Measurements from ENCODE around the gene SLC25A33.
"Not testable (repeated sequence)": the region's sequence is repeated elsewhere in the genome, so short reads cannot be mapped to it uniquely, and the experiment has no call there.

The SLC25A33 gene

GRCh38 chr1:9559673-9560072 is 20.4 kb downstream of the SLC25A33 start:
- Histone ChIP-seq H3K27ac (ENCODE audit: low read depth in 2 of 2, low read length in 2 of 2) (no peak overlapping the region), H3K36me3 (ENCODE audit: control insufficient read depth in 2 of 2, insufficient read depth in 2 of 2, low read length in 2 of 2) (peaks cover 10 to 21% of the 10 kb centered on the region in 2 donors), H3K4me3 (ENCODE audit: low read length in 2 of 2) (no peak overlapping the region), H3K27me3 (ENCODE audit: control insufficient read depth in 2 of 2, insufficient read depth in 2 of 2, low read length in 2 of 2) (no peaks in the 10 kb centered on the region), H3K9ac (ENCODE audit: low read depth in 1 of 2, low read length in 2 of 2) (no peak overlapping the region), H3K4me1 (ENCODE audit: control insufficient read depth in 2 of 2, insufficient read depth in 2 of 2, low read length in 2 of 2) (peaks cover 7 to 16% of the 10 kb centered on the region in 2 donors), H3K9me3 (ENCODE audit: control insufficient read depth in 2 of 2, low read length in 2 of 2) (no peaks in the 10 kb centered on the region)

- H3K27me3 ChIP-seq (ENCODE audit: control insufficient read depth in 2 of 2, insufficient read depth in 2 of 2, low read length in 2 of 2); H3K4me3 ChIP-seq (ENCODE audit: low read length in 2 of 2); H3K27ac ChIP-seq (ENCODE audit: low read depth in 2 of 2, low read length in 2 of 2); H3K9ac ChIP-seq (ENCODE audit: low read depth in 1 of 2, low read length in 2 of 2); H3K9me3 ChIP-seq (ENCODE audit: control insufficient read depth in 2 of 2, low read length in 2 of 2): not testable (repeated sequence)
- H3K4me1 ChIP-seq (ENCODE audit: control insufficient read depth in 2 of 2, insufficient read depth in 2 of 2, low read length in 2 of 2), result peaks cover 7 to 16% of the 10 kb centered on the region in 2 donors
- H3K36me3 ChIP-seq (ENCODE audit: control insufficient read depth in 2 of 2, insufficient read depth in 2 of 2, low read length in 2 of 2), result peaks cover 10 to 21% of the 10 kb centered on the region in 2 donors
Measured at GRCh38 chr1:9560090-9560489, 20.8 kb downstream of the SLC25A33 start.

- Histone ChIP-seq H3K4me3 (ENCODE audit: low read length in 2 of 2) (no peak overlapping the region), H3K36me3 (ENCODE audit: control insufficient read depth in 2 of 2, insufficient read depth in 2 of 2, low read length in 2 of 2) (peaks cover 10 to 14% of the 10 kb centered on the region in 2 donors), H3K4me1 (ENCODE audit: control insufficient read depth in 2 of 2, insufficient read depth in 2 of 2, low read length in 2 of 2) (peaks cover 7 to 12% of the 10 kb centered on the region in 2 donors), H3K27me3 (ENCODE audit: control insufficient read depth in 2 of 2, insufficient read depth in 2 of 2, low read length in 2 of 2) (no peaks in the 10 kb centered on the region), H3K27ac (ENCODE audit: low read depth in 2 of 2, low read length in 2 of 2) (peak overlapping the region; percentile 9 to 64), H3K9ac (ENCODE audit: low read depth in 1 of 2, low read length in 2 of 2) (no peak overlapping the region), H3K9me3 (ENCODE audit: control insufficient read depth in 2 of 2, low read length in 2 of 2) (no peaks in the 10 kb centered on the region)
Measured at GRCh38 chr1:9561429-9561828, 22.2 kb downstream of the SLC25A33 start.

GRCh38 chr1:9569267-9569666 is 30.0 kb downstream of the SLC25A33 start:
- Histone ChIP-seq H3K9ac (ENCODE audit: low read depth in 1 of 2, low read length in 2 of 2) (no peak overlapping the region), H3K27ac (ENCODE audit: low read depth in 2 of 2, low read length in 2 of 2) (no peak overlapping the region), H3K4me3 (ENCODE audit: low read length in 2 of 2) (no peak overlapping the region), H3K4me1 (ENCODE audit: control insufficient read depth in 2 of 2, insufficient read depth in 2 of 2, low read length in 2 of 2) (no peaks in the 10 kb centered on the region), H3K27me3 (ENCODE audit: control insufficient read depth in 2 of 2, insufficient read depth in 2 of 2, low read length in 2 of 2) (no peaks in the 10 kb centered on the region), H3K9me3 (ENCODE audit: control insufficient read depth in 2 of 2, low read length in 2 of 2) (no peaks in the 10 kb centered on the region), H3K36me3 (ENCODE audit: control insufficient read depth in 2 of 2, insufficient read depth in 2 of 2, low read length in 2 of 2) (peaks cover 9 to 10% of the 10 kb centered on the region in 2 donors)

- H3K27ac ChIP-seq (ENCODE audit: low read depth in 2 of 2, low read length in 2 of 2); H3K9me3 ChIP-seq (ENCODE audit: control insufficient read depth in 2 of 2, low read length in 2 of 2); H3K27me3 ChIP-seq (ENCODE audit: control insufficient read depth in 2 of 2, insufficient read depth in 2 of 2, low read length in 2 of 2); H3K4me3 ChIP-seq (ENCODE audit: low read length in 2 of 2); H3K4me1 ChIP-seq (ENCODE audit: control insufficient read depth in 2 of 2, insufficient read depth in 2 of 2, low read length in 2 of 2); H3K9ac ChIP-seq (ENCODE audit: low read depth in 1 of 2, low read length in 2 of 2): not testable (repeated sequence)
- peaks cover 9 to 10% of the 10 kb centered on the region in 2 donors for H3K36me3 ChIP-seq (ENCODE audit: control insufficient read depth in 2 of 2, insufficient read depth in 2 of 2, low read length in 2 of 2)
Measured at GRCh38 chr1:9570886-9571529, 31.7 kb downstream of the SLC25A33 start.

GRCh38 chr1:9573723-9574122 is 34.5 kb downstream of the SLC25A33 start:
- no peak overlapping the region for H3K9ac ChIP-seq (ENCODE audit: low read depth in 1 of 2, low read length in 2 of 2)
- no peak overlapping the region for H3K4me3 ChIP-seq (ENCODE audit: low read length in 2 of 2)
- H3K4me1 ChIP-seq (ENCODE audit: control insufficient read depth in 2 of 2, insufficient read depth in 2 of 2, low read length in 2 of 2), result no peaks in the 10 kb centered on the region
- H3K27ac ChIP-seq (ENCODE audit: low read depth in 2 of 2, low read length in 2 of 2), result no peak overlapping the region
- H3K9me3 ChIP-seq (ENCODE audit: control insufficient read depth in 2 of 2, low read length in 2 of 2), result no peaks in the 10 kb centered on the region
- peaks cover 4 to 15% of the 10 kb centered on the region in 2 donors for H3K36me3 ChIP-seq (ENCODE audit: control insufficient read depth in 2 of 2, insufficient read depth in 2 of 2, low read length in 2 of 2)
- H3K27me3 ChIP-seq (ENCODE audit: control insufficient read depth in 2 of 2, insufficient read depth in 2 of 2, low read length in 2 of 2), result no peaks in the 10 kb centered on the region

GRCh38 chr1:9575486-9575885 is 36.2 kb downstream of the SLC25A33 start:
- Histone ChIP-seq H3K36me3 (ENCODE audit: control insufficient read depth in 2 of 2, insufficient read depth in 2 of 2, low read length in 2 of 2) (peaks cover 8 to 20% of the 10 kb centered on the region in 2 donors), H3K9me3 (ENCODE audit: control insufficient read depth in 2 of 2, low read length in 2 of 2) (no peaks in the 10 kb centered on the region), H3K4me1 (ENCODE audit: control insufficient read depth in 2 of 2, insufficient read depth in 2 of 2, low read length in 2 of 2) (no peaks in the 10 kb centered on the region), H3K27ac (ENCODE audit: low read depth in 2 of 2, low read length in 2 of 2) (no peak overlapping the region), H3K27me3 (ENCODE audit: control insufficient read depth in 2 of 2, insufficient read depth in 2 of 2, low read length in 2 of 2) (no peaks in the 10 kb centered on the region), H3K9ac (ENCODE audit: low read depth in 1 of 2, low read length in 2 of 2) (no peak overlapping the region), H3K4me3 (ENCODE audit: low read length in 2 of 2) (no peak overlapping the region)

- H3K9ac ChIP-seq (ENCODE audit: low read depth in 1 of 2, low read length in 2 of 2), result no peak overlapping the region
- no peak overlapping the region for H3K4me3 ChIP-seq (ENCODE audit: low read length in 2 of 2)
- H3K4me1 ChIP-seq (ENCODE audit: control insufficient read depth in 2 of 2, insufficient read depth in 2 of 2, low read length in 2 of 2), result no peaks in the 10 kb centered on the region
- no peaks in the 10 kb centered on the region for H3K27me3 ChIP-seq (ENCODE audit: control insufficient read depth in 2 of 2, insufficient read depth in 2 of 2, low read length in 2 of 2)
- peaks cover 12 to 26% of the 10 kb centered on the region in 2 donors for H3K36me3 ChIP-seq (ENCODE audit: control insufficient read depth in 2 of 2, insufficient read depth in 2 of 2, low read length in 2 of 2)
- no peak overlapping the region for H3K27ac ChIP-seq (ENCODE audit: low read depth in 2 of 2, low read length in 2 of 2)
- H3K9me3 ChIP-seq (ENCODE audit: control insufficient read depth in 2 of 2, low read length in 2 of 2), result no peaks in the 10 kb centered on the region
Measured at GRCh38 chr1:9576903-9577302, 37.6 kb downstream of the SLC25A33 start.

- Histone ChIP-seq H3K27me3 (ENCODE audit: control insufficient read depth in 2 of 2, insufficient read depth in 2 of 2, low read length in 2 of 2) (no peaks in the 10 kb centered on the region), H3K9me3 (ENCODE audit: control insufficient read depth in 2 of 2, low read length in 2 of 2) (no peaks in the 10 kb centered on the region), H3K4me3 (ENCODE audit: low read length in 2 of 2) (no peak overlapping the region), H3K36me3 (ENCODE audit: control insufficient read depth in 2 of 2, insufficient read depth in 2 of 2, low read length in 2 of 2) (peaks cover 12 to 26% of the 10 kb centered on the region in 2 donors), H3K9ac (ENCODE audit: low read depth in 1 of 2, low read length in 2 of 2) (no peak overlapping the region), H3K27ac (ENCODE audit: low read depth in 2 of 2, low read length in 2 of 2) (no peak overlapping the region), H3K4me1 (ENCODE audit: control insufficient read depth in 2 of 2, insufficient read depth in 2 of 2, low read length in 2 of 2) (no peaks in the 10 kb centered on the region)
Measured at GRCh38 chr1:9577423-9577822, 38.2 kb downstream of the SLC25A33 start.

- no peaks in the 10 kb centered on the region for H3K27me3 ChIP-seq (ENCODE audit: control insufficient read depth in 2 of 2, insufficient read depth in 2 of 2, low read length in 2 of 2)
- H3K4me1 ChIP-seq (ENCODE audit: control insufficient read depth in 2 of 2, insufficient read depth in 2 of 2, low read length in 2 of 2), result no peaks in the 10 kb centered on the region
- no peaks in the 10 kb centered on the region for H3K9me3 ChIP-seq (ENCODE audit: control insufficient read depth in 2 of 2, low read length in 2 of 2)
- H3K4me3 ChIP-seq (ENCODE audit: low read length in 2 of 2), result no peak overlapping the region
- no peak overlapping the region for H3K27ac ChIP-seq (ENCODE audit: low read depth in 2 of 2, low read length in 2 of 2)
- no peak overlapping the region for H3K9ac ChIP-seq (ENCODE audit: low read depth in 1 of 2, low read length in 2 of 2)
- peaks cover 12 to 21% of the 10 kb centered on the region in 2 donors for H3K36me3 ChIP-seq (ENCODE audit: control insufficient read depth in 2 of 2, insufficient read depth in 2 of 2, low read length in 2 of 2)
Measured at GRCh38 chr1:9580942-9581341, 41.7 kb downstream of the SLC25A33 start.

All from mucosa of rectum (tissue), 2 donors.